ENCODE data around the gene TRABD2B. TPM values are rescaled to one million over a fixed set of nuclear protein-coding genes. Genes with fewer than 3 reads are reported as not detected.

The TRABD2B gene
- total RNA-seq, 1 experiment from 2014 or later, result 10.3 TPM

DNA sequence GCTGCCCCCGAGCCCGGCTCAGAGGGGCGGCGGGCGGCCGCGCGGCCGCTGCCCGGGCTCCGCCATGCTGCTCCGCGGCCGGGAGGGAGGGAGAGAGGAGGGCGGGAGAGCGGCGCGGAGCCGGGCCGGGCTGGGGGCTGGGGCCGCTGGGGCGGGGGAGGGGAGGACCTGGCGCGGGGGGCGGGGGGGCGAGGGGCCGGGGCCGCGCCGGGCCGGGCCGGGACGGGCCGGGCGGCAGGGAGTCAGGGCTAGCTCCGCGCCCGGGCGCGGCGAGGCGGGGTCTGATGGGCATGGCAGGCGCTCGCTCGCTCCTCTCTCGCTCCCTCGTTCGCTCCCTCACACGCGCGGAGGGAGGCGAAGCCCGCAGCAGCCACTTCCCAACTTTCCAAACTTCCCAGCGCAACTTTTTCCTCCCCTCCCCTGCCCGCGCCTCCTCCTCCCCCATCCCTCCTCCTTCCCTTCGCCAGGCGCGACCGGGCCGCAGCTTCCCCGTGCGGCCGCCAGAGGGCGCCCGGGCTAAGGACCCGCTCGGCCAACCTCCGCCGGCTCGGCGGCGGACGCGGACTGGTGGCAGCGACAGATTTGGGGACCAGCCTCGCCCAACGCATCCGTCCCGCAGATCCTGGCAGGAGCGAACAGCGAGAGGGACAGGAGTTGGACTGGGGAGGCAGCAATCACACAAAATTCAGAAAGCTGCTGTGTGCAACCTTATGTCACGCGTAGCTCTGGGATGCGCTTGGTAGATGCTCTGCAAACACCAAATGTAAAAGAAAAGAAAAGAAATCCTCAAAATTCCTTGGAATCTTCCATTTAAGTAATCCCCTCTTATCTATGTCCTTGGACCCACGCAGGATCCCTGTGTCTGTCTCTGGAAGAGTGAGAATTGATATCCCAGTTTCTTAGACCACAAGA is at the start of gene TRABD2B (continued):
- TF ChIP-seq IRF2 (CRISPR knock-in tag; IDR thresholded peaks at IDR 0.05; ENCODE audit: borderline replicate concordance, low read depth) (no peak), SMAD3 (CRISPR knock-in tag; IDR thresholded peaks at IDR 0.05; ENCODE audit: borderline replicate concordance) (no peak), ZNF423 (CRISPR knock-in tag; IDR thresholded peaks at IDR 0.05) (no peak), GRHL2 (CRISPR knock-in tag; IDR thresholded peaks at IDR 0.05; ENCODE audit: insufficient replicate concordance, severe bottlenecking) (no peak), SMAD4 (CRISPR knock-in tag; IDR thresholded peaks at IDR 0.05) (no peak), ETV6 (CRISPR knock-in tag; IDR thresholded peaks at IDR 0.05) (no peak), NR1H2 (CRISPR knock-in tag; IDR thresholded peaks at IDR 0.05) (no peak), NFATC4 (CRISPR knock-in tag; IDR thresholded peaks at IDR 0.05) (no peak), SOX15 (CRISPR knock-in tag; IDR thresholded peaks at IDR 0.05) (no peak), ZNF317 (CRISPR knock-in tag; IDR thresholded peaks at IDR 0.05; ENCODE audit: borderline replicate concordance, low read depth) (no peak), NFE2L1 (CRISPR knock-in tag; IDR thresholded peaks at IDR 0.05) (no peak)
- TF ChIP-seq, protein P1, sequence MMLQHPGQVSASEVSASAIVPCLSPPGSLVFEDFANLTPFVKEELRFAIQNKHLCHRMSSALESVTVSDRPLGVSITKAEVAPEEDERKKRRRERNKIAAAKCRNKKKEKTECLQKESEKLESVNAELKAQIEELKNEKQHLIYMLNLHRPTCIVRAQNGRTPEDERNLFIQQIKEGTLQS (CRISPR knock-in tag; conservative IDR thresholded peaks at IDR 0.05), result no peak
- TF ChIP-seq, protein P2, sequence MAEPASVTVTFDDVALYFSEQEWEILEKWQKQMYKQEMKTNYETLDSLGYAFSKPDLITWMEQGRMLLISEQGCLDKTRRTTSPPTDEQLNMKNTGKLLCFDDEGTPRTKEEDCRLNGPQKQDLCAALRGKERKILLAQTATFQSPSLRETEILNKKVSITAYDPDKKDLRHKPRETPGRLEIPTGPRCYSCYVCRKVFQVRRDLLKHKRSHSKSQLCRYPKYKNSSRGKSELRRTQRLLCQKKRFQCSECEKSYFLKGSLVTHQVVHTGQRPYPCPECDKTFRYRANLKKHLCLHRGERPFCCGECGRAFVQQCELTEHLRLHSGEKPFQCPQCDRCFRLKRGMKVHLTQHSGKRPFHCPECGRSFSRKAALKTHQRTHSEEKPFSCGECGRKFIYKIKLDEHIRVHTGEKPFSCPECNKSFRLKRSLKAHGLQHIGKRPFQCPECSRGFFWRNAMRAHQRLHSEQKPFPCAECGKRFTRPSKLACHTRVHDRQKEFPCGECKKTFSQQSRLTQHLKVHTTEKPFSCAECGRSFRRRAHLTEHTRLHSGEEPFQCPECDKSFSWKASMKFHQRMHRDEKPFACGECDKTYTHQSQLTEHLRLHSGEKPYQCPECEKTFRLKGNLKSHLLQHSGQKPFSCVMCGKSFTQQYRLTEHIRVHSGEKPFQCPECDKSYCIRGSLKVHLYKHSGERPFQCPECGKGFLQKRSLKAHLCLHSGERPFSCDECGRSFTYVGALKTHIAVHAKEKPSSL (CRISPR knock-in tag; conservative IDR thresholded peaks at IDR 0.05), result no peak
- TF ChIP-seq, protein P3, sequence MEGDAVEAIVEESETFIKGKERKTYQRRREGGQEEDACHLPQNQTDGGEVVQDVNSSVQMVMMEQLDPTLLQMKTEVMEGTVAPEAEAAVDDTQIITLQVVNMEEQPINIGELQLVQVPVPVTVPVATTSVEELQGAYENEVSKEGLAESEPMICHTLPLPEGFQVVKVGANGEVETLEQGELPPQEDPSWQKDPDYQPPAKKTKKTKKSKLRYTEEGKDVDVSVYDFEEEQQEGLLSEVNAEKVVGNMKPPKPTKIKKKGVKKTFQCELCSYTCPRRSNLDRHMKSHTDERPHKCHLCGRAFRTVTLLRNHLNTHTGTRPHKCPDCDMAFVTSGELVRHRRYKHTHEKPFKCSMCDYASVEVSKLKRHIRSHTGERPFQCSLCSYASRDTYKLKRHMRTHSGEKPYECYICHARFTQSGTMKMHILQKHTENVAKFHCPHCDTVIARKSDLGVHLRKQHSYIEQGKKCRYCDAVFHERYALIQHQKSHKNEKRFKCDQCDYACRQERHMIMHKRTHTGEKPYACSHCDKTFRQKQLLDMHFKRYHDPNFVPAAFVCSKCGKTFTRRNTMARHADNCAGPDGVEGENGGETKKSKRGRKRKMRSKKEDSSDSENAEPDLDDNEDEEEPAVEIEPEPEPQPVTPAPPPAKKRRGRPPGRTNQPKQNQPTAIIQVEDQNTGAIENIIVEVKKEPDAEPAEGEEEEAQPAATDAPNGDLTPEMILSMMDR (IDR thresholded peaks at IDR 0.05), result peak; percentile 96
- TF ChIP-seq, protein P4, sequence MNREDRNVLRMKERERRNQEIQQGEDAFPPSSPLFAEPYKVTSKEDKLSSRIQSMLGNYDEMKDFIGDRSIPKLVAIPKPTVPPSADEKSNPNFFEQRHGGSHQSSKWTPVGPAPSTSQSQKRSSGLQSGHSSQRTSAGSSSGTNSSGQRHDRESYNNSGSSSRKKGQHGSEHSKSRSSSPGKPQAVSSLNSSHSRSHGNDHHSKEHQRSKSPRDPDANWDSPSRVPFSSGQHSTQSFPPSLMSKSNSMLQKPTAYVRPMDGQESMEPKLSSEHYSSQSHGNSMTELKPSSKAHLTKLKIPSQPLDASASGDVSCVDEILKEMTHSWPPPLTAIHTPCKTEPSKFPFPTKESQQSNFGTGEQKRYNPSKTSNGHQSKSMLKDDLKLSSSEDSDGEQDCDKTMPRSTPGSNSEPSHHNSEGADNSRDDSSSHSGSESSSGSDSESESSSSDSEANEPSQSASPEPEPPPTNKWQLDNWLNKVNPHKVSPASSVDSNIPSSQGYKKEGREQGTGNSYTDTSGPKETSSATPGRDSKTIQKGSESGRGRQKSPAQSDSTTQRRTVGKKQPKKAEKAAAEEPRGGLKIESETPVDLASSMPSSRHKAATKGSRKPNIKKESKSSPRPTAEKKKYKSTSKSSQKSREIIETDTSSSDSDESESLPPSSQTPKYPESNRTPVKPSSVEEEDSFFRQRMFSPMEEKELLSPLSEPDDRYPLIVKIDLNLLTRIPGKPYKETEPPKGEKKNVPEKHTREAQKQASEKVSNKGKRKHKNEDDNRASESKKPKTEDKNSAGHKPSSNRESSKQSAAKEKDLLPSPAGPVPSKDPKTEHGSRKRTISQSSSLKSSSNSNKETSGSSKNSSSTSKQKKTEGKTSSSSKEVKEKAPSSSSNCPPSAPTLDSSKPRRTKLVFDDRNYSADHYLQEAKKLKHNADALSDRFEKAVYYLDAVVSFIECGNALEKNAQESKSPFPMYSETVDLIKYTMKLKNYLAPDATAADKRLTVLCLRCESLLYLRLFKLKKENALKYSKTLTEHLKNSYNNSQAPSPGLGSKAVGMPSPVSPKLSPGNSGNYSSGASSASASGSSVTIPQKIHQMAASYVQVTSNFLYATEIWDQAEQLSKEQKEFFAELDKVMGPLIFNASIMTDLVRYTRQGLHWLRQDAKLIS (CRISPR knock-in tag; IDR thresholded peaks at IDR 0.05; ENCODE audit: borderline replicate concordance), result 0 out of 2 replicates have a peak, but pooled peaks have one; percentile 73
- TF ChIP-seq, protein P5, sequence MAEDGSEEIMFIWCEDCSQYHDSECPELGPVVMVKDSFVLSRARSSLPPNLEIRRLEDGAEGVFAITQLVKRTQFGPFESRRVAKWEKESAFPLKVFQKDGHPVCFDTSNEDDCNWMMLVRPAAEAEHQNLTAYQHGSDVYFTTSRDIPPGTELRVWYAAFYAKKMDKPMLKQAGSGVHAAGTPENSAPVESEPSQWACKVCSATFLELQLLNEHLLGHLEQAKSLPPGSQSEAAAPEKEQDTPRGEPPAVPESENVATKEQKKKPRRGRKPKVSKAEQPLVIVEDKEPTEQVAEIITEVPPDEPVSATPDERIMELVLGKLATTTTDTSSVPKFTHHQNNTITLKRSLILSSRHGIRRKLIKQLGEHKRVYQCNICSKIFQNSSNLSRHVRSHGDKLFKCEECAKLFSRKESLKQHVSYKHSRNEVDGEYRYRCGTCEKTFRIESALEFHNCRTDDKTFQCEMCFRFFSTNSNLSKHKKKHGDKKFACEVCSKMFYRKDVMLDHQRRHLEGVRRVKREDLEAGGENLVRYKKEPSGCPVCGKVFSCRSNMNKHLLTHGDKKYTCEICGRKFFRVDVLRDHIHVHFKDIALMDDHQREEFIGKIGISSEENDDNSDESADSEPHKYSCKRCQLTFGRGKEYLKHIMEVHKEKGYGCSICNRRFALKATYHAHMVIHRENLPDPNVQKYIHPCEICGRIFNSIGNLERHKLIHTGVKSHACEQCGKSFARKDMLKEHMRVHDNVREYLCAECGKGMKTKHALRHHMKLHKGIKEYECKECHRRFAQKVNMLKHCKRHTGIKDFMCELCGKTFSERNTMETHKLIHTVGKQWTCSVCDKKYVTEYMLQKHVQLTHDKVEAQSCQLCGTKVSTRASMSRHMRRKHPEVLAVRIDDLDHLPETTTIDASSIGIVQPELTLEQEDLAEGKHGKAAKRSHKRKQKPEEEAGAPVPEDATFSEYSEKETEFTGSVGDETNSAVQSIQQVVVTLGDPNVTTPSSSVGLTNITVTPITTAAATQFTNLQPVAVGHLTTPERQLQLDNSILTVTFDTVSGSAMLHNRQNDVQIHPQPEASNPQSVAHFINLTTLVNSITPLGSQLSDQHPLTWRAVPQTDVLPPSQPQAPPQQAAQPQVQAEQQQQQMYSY (CRISPR knock-in tag; IDR thresholded peaks at IDR 0.05), result no peak
- TF ChIP-seq, protein P6, sequence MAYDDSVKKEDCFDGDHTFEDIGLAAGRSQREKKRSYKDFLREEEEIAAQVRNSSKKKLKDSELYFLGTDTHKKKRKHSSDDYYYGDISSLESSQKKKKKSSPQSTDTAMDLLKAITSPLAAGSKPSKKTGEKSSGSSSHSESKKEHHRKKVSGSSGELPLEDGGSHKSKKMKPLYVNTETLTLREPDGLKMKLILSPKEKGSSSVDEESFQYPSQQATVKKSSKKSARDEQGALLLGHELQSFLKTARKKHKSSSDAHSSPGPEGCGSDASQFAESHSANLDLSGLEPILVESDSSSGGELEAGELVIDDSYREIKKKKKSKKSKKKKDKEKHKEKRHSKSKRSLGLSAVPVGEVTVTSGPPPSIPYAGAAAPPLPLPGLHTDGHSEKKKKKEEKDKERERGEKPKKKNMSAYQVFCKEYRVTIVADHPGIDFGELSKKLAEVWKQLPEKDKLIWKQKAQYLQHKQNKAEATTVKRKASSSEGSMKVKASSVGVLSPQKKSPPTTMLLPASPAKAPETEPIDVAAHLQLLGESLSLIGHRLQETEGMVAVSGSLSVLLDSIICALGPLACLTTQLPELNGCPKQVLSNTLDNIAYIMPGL (CRISPR knock-in tag; IDR thresholded peaks at IDR 0.05), result peak; percentile 89
- TF ChIP-seq, protein P7, sequence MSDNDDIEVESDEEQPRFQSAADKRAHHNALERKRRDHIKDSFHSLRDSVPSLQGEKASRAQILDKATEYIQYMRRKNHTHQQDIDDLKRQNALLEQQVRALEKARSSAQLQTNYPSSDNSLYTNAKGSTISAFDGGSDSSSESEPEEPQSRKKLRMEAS (CRISPR knock-in tag; IDR thresholded peaks at IDR 0.05), result no peak
- TF ChIP-seq, protein P8, sequence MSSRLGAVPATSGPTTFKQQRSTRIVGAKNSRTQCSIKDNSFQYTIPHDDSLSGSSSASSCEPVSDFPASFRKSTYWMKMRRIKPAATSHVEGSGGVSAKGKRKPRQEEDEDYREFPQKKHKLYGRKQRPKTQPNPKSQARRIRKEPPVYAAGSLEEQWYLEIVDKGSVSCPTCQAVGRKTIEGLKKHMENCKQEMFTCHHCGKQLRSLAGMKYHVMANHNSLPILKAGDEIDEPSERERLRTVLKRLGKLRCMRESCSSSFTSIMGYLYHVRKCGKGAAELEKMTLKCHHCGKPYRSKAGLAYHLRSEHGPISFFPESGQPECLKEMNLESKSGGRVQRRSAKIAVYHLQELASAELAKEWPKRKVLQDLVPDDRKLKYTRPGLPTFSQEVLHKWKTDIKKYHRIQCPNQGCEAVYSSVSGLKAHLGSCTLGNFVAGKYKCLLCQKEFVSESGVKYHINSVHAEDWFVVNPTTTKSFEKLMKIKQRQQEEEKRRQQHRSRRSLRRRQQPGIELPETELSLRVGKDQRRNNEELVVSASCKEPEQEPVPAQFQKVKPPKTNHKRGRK (CRISPR knock-in tag; IDR thresholded peaks at IDR 0.05; ENCODE audit: borderline replicate concordance), result no peak
- TF ChIP-seq, protein P9, sequence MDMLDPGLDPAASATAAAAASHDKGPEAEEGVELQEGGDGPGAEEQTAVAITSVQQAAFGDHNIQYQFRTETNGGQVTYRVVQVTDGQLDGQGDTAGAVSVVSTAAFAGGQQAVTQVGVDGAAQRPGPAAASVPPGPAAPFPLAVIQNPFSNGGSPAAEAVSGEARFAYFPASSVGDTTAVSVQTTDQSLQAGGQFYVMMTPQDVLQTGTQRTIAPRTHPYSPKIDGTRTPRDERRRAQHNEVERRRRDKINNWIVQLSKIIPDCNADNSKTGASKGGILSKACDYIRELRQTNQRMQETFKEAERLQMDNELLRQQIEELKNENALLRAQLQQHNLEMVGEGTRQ (CRISPR knock-in tag; IDR thresholded peaks at IDR 0.05), result no peak

Data from WTC11 (cell line).